Fibroblast of skin of scalp (primary cell): Measurements from ENCODE around the gene USH2A.
"Not testable (repeated sequence)": the region's sequence is repeated elsewhere in the genome, so short reads cannot be mapped to it uniquely, and the experiment has no call there.

Source experiments
- DNase-seq: peaks from one replicate; pipeline ENCODE4 v3.0.0-alpha.2; 2013

The USH2A gene

GRCh38 chr1:216193839-216194443, 229.3 kb downstream of the USH2A start:
- DNase-seq, result no peak

- DNase-seq, result no peak
Measured at GRCh38 chr1:216190438-216190837, 232.8 kb downstream of the USH2A start.

GRCh38 chr1:216186816-216187215, 236.4 kb downstream of the USH2A start:
- DNase-seq, result peak; percentile 59

- DNase-seq, result no peak
Measured at GRCh38 chr1:216186141-216186540, 237.1 kb downstream of the USH2A start.

GRCh38 chr1:216184126-216184680, 239.0 kb downstream of the USH2A start:
- DNase-seq, result no peak

GRCh38 chr1:216183454-216183853, 239.8 kb downstream of the USH2A start:
- peak; percentile 57 for DNase-seq

GRCh38 chr1:216183007-216183406, 240.2 kb downstream of the USH2A start:
- DNase-seq, result peak; percentile 71

GRCh38 chr1:216181590-216181989, 241.7 kb downstream of the USH2A start:
- DNase-seq, result no peak

- peak; percentile 76 for DNase-seq
Measured at GRCh38 chr1:216178281-216178680, 245.0 kb downstream of the USH2A start.

GRCh38 chr1:216176970-216177369, 246.3 kb downstream of the USH2A start:
- no peak for DNase-seq

- no peak for DNase-seq
Measured at GRCh38 chr1:216175714-216176113, 247.5 kb downstream of the USH2A start.

- no peak for DNase-seq
Measured at GRCh38 chr1:216173376-216173995, 249.8 kb downstream of the USH2A start.

GRCh38 chr1:216169351-216169750, 253.9 kb downstream of the USH2A start:
- no peak for DNase-seq

- DNase-seq, result no peak
Measured at GRCh38 chr1:216168546-216168945, 254.7 kb downstream of the USH2A start.

GRCh38 chr1:216154063-216154462, 269.2 kb downstream of the USH2A start:
- DNase-seq, result no peak

GRCh38 chr1:216153130-216153529, 270.1 kb downstream of the USH2A start:
- no peak for DNase-seq

- DNase-seq, result not testable (repeated sequence)
Measured at GRCh38 chr1:216145451-216146018, 277.7 kb downstream of the USH2A start.

GRCh38 chr1:216144661-216145450, 278.4 kb downstream of the USH2A start:
- no peak for DNase-seq

- no peak for DNase-seq
Measured at GRCh38 chr1:216142921-216143320, 280.3 kb downstream of the USH2A start.

- peak; percentile 68 for DNase-seq
Measured at GRCh38 chr1:216140730-216141524, 282.3 kb downstream of the USH2A start.

GRCh38 chr1:216124192-216124781, 299.0 kb downstream of the USH2A start:
- no peak for DNase-seq
